Natural killer cell (primary cell): Measurements from ENCODE around the gene ITPRIPL1. TPM values are rescaled to one million over a fixed set of nuclear protein-coding genes. Genes with fewer than 3 reads are reported as not detected.
"Not testable (repeated sequence)": the region's sequence is repeated elsewhere in the genome, so short reads cannot be mapped to it uniquely, and the experiment has no call there.

Experiments used
- ATAC-seq, 3 donors: fragments of 150-1000 bp in 2 of 3; fragments of 200-7000 bp in 1 of 3; cut with Tn5 transposase; 1 replicate in 1 of 3; 2 replicates in 2 of 3; pipeline ENCODE4 v1.10.0; 2021; ENCODE audit warnings: mild to moderate bottlenecking in 2 of 3, moderate library complexity in 2 of 3
- DNase-seq, 2 donors: peaks; one replicate each; pipeline versions ENCODE4 v3.0.0 to v3.0.0-alpha.2; 2013 to 2021; ENCODE audit warnings: mixed read lengths in 1 of 2
- H3K27ac ChIP-seq: one replicate; pipeline ENCODE4 v1.5.1; 2013; ENCODE audit warnings: mild to moderate bottlenecking, low read length
- H3K27me3 ChIP-seq: one replicate; pipeline ENCODE4 v1.6.1; 2013; ENCODE audit warnings: low read length; ENCODE audit not compliant: control insufficient read depth, insufficient read depth
- H3K36me3 ChIP-seq: one replicate; pipeline ENCODE4 v1.6.1; 2013; ENCODE audit warnings: low read length; ENCODE audit not compliant: control insufficient read depth, insufficient read depth
- H3K4me1 ChIP-seq: one replicate; pipeline ENCODE4 v1.6.1; 2013; ENCODE audit warnings: low read length; ENCODE audit not compliant: control insufficient read depth, insufficient read depth
- H3K4me3 ChIP-seq: one replicate; pipeline ENCODE4 v1.5.1; 2013; ENCODE audit warnings: low read length
- H3K9me3 ChIP-seq: one replicate; pipeline ENCODE4 v1.6.1; 2013; ENCODE audit warnings: low read length; ENCODE audit not compliant: control insufficient read depth, insufficient read depth
- H3K27ac Mint-ChIP-seq, 2 donors: one replicate each; pipeline ENCODE4 v1.8.0; 2022; ENCODE audit warnings: mild to moderate bottlenecking in 2 of 2, mixed read lengths in 2 of 2, moderate library complexity in 1 of 2
- H3K27me3 Mint-ChIP-seq, 2 donors: one replicate each; pipeline ENCODE4 v1.8.0; 2022; ENCODE audit warnings: low read depth in 2 of 2, mixed read lengths in 2 of 2
- H3K36me3 Mint-ChIP-seq: one replicate; pipeline ENCODE4 v1.8.0; 2022; ENCODE audit warnings: mixed read lengths
- H3K4me1 Mint-ChIP-seq, 2 donors: one replicate each; pipeline ENCODE4 v1.8.0; 2022; ENCODE audit warnings: mixed read lengths in 2 of 2
- H3K4me3 Mint-ChIP-seq: one replicate; pipeline ENCODE4 v1.8.0; 2022; ENCODE audit warnings: mild to moderate bottlenecking, moderate library complexity, mixed read lengths
- H3K9me3 Mint-ChIP-seq, 2 donors: one replicate each; pipeline ENCODE4 v1.8.0; 2022; ENCODE audit warnings: mixed read lengths in 2 of 2
- WGBS: methylation state at CpG from one replicate; pipeline ENCODE4 v1.1.7; 2013; ENCODE audit warnings: missing lambda C conversion rate; ENCODE audit not compliant: insufficient coverage; 5-methylcytosine and 5-hydroxymethylcytosine counted together
- intact Hi-C: fragments of 100-400 bp; cut with micrococcal nuclease; formaldehyde crosslinking; loops from one replicate; pipeline ENCODE4 v1.14.2; 2022
- total RNA-seq, 4 donors: library from RNA; stranded (reverse); fragments of 120-200 nt in 1 of 4; gene quantifications; one replicate each; pipeline versions ENCODE4 v1.2.3 to v1.2.4, GENCODE V29; 2013 to 2022
- TF ChIP-seq, protein P1 (sequence below): fragments of 200-600 bp; IDR thresholded peaks from one replicate; pipeline ENCODE4 v1.8.0; 2022; ENCODE audit warnings: antibody characterized with exemption

ITPRIPL1 gene
- total RNA-seq, 3 donors from 2014 or later (not counting 1 experiment from before 2014, with no cell fraction given): 14.1 to 28.7 (median 20.5) TPM

GRCh38 chr2:96291751-96292150 is 33.4 kb upstream of the ITPRIPL1 start:
- no peaks in the 10 kb centered on the region for H3K27me3 ChIP-seq
- no peak for ATAC-seq
- H3K4me3 Mint-ChIP-seq: no peak overlapping the region
- H3K4me1 Mint-ChIP-seq: no peaks in the 10 kb centered on the region
- no peak for DNase-seq
- H3K9me3 Mint-ChIP-seq: no peaks in the 10 kb centered on the region
- TF ChIP-seq, protein P1, sequence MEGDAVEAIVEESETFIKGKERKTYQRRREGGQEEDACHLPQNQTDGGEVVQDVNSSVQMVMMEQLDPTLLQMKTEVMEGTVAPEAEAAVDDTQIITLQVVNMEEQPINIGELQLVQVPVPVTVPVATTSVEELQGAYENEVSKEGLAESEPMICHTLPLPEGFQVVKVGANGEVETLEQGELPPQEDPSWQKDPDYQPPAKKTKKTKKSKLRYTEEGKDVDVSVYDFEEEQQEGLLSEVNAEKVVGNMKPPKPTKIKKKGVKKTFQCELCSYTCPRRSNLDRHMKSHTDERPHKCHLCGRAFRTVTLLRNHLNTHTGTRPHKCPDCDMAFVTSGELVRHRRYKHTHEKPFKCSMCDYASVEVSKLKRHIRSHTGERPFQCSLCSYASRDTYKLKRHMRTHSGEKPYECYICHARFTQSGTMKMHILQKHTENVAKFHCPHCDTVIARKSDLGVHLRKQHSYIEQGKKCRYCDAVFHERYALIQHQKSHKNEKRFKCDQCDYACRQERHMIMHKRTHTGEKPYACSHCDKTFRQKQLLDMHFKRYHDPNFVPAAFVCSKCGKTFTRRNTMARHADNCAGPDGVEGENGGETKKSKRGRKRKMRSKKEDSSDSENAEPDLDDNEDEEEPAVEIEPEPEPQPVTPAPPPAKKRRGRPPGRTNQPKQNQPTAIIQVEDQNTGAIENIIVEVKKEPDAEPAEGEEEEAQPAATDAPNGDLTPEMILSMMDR: no peak
- no peaks in the 10 kb centered on the region for H3K27me3 Mint-ChIP-seq
- H3K36me3 ChIP-seq: peaks cover 93% of the 10 kb centered on the region
- 87% methylated on average over 5 of the region's 5 CpGs for WGBS
- H3K4me1 ChIP-seq: no peaks in the 10 kb centered on the region
- H3K27ac Mint-ChIP-seq: no peak overlapping the region
- H3K9me3 ChIP-seq: no peaks in the 10 kb centered on the region
- H3K4me3 ChIP-seq: no peak overlapping the region
- intact Hi-C loops: no loop called here
- no peak overlapping the region for H3K27ac ChIP-seq
- peaks cover 59% of the 10 kb centered on the region for H3K36me3 Mint-ChIP-seq

- ATAC-seq, DNase-seq, H3K27ac ChIP-seq, H3K27me3 ChIP-seq, H3K4me3 ChIP-seq, intact Hi-C loops, H3K27ac Mint-ChIP-seq, H3K27me3 Mint-ChIP-seq, H3K4me1 ChIP-seq, H3K9me3 ChIP-seq, H3K4me3 Mint-ChIP-seq, H3K9me3 Mint-ChIP-seq, H3K4me1 Mint-ChIP-seq: not testable (repeated sequence)
- H3K36me3 Mint-ChIP-seq: peaks cover 64% of the 10 kb centered on the region
- H3K36me3 ChIP-seq: peaks cover 93% of the 10 kb centered on the region
- WGBS: 97% methylated on average over 8 of the region's 8 CpGs
Measured at GRCh38 chr2:96294271-96294670, 30.8 kb upstream of the ITPRIPL1 start.

GRCh38 chr2:96296925-96297324 is 28.2 kb upstream of the ITPRIPL1 start:
- no peaks in the 10 kb centered on the region for H3K27me3 Mint-ChIP-seq
- TF ChIP-seq, protein P1: no peak

GRCh38 chr2:96301865-96302264 is 23.3 kb upstream of the ITPRIPL1 start:
- intact Hi-C loops: no loop called here
- H3K27ac ChIP-seq: no peak overlapping the region
- H3K36me3 Mint-ChIP-seq: peaks cover 47% of the 10 kb centered on the region
- TF ChIP-seq, protein P1: no peak
- peaks cover 60 to 64% of the 10 kb centered on the region in 2 donors for H3K4me1 Mint-ChIP-seq
- ATAC-seq (no peak), DNase-seq (no peak)
- H3K4me3 Mint-ChIP-seq: no peak overlapping the region
- H3K27me3 ChIP-seq: no peaks in the 10 kb centered on the region
- no peaks in the 10 kb centered on the region for H3K27me3 Mint-ChIP-seq
- H3K4me3 ChIP-seq: no peak overlapping the region
- H3K36me3 ChIP-seq: peaks cover 72% of the 10 kb centered on the region
- peaks cover 24% of the 10 kb centered on the region for H3K4me1 ChIP-seq
- H3K9me3 ChIP-seq: no peaks in the 10 kb centered on the region
- H3K9me3 Mint-ChIP-seq: no peaks in the 10 kb centered on the region
- peak overlapping the region; percentile 53 to 78 for H3K27ac Mint-ChIP-seq
- no CpG with 5 or more reads among the region's 1 CpG for WGBS

More at GRCh38 chr2:96296925-96297324, 28.2 kb upstream of the ITPRIPL1 start:
- no peaks in the 10 kb centered on the region for H3K9me3 ChIP-seq
- 91% methylated on average over 5 of the region's 5 CpGs for WGBS
- ATAC-seq (no peak), DNase-seq (no peak)
- H3K4me1 Mint-ChIP-seq: peaks cover 17 to 20% of the 10 kb centered on the region in 2 donors
- H3K9me3 Mint-ChIP-seq: no peaks in the 10 kb centered on the region
- no peaks in the 10 kb centered on the region for H3K27me3 ChIP-seq
- H3K27ac ChIP-seq: no peak overlapping the region
- no peak overlapping the region for H3K4me3 Mint-ChIP-seq
- peaks cover 62% of the 10 kb centered on the region for H3K36me3 Mint-ChIP-seq
- intact Hi-C loops: no loop called here
- no peak overlapping the region for H3K27ac Mint-ChIP-seq
- peaks cover 91% of the 10 kb centered on the region for H3K36me3 ChIP-seq
- H3K4me3 ChIP-seq: no peak overlapping the region
- H3K4me1 ChIP-seq: no peaks in the 10 kb centered on the region
